HG03064 (cell line): ENCODE measurements around the gene XDH.

ENCODE experiments used
- ATAC-seq: cut with Tn5 transposase; IDR thresholded peaks from one replicate; pipeline ENCODE4 v1.9.1; 2021; ENCODE audit warnings: low read depth; ENCODE audit not compliant: unreplicated experiment

Gene XDH

GRCh38 chr2:31371691-31372090 lies 42.9 kb downstream of the XDH start:
- no peak for ATAC-seq

- no peak for ATAC-seq
These were observed 47.8 kb downstream of the XDH start for GRCh38 chr2:31366733-31367132.

- no peak for ATAC-seq
These were observed 48.6 kb downstream of the XDH start for GRCh38 chr2:31365834-31366505.

- no peak for ATAC-seq
These were observed 49.2 kb downstream of the XDH start for GRCh38 chr2:31365348-31365747.

- no peak for ATAC-seq
These were observed 50.4 kb downstream of the XDH start for GRCh38 chr2:31363956-31364750.

GRCh38 chr2:31362581-31362980 lies 52.0 kb downstream of the XDH start:
- no peak for ATAC-seq

- no peak for ATAC-seq
These were observed 55.3 kb downstream of the XDH start for GRCh38 chr2:31359229-31359628.

GRCh38 chr2:31354837-31355236 lies 59.7 kb downstream of the XDH start:
- ATAC-seq: no peak

- no peak for ATAC-seq
These were observed 61.4 kb downstream of the XDH start for GRCh38 chr2:31353179-31353578.

- ATAC-seq: no peak
These were observed 64.9 kb downstream of the XDH start for GRCh38 chr2:31349684-31350083.

GRCh38 chr2:31349160-31349559 lies 65.4 kb downstream of the XDH start:
- no peak for ATAC-seq

GRCh38 chr2:31348618-31349017 lies 65.9 kb downstream of the XDH start:
- no peak for ATAC-seq

GRCh38 chr2:31347750-31348149 lies 66.8 kb downstream of the XDH start:
- no peak for ATAC-seq

GRCh38 chr2:31347319-31347718 lies 67.2 kb downstream of the XDH start:
- no peak for ATAC-seq

- ATAC-seq: no peak
These were observed 70.1 kb downstream of the XDH start for GRCh38 chr2:31344447-31344846.

- no peak for ATAC-seq
These were observed 73.2 kb downstream of the XDH start for GRCh38 chr2:31341351-31341750.

- ATAC-seq: no peak
These were observed 74.8 kb downstream of the XDH start for GRCh38 chr2:31339696-31340095.

GRCh38 chr2:31337860-31338259 lies 76.7 kb downstream of the XDH start:
- no peak for ATAC-seq

- ATAC-seq: no peak
These were observed 77.3 kb downstream of the XDH start for GRCh38 chr2:31337197-31337596.

- no peak for ATAC-seq
These were observed 78.5 kb downstream of the XDH start for GRCh38 chr2:31335921-31336585.

GRCh38 chr2:31334311-31335026 lies 80.1 kb downstream of the XDH start:
- no peak for ATAC-seq
